ENCODE measurements around the gene MBP.

DNA sequence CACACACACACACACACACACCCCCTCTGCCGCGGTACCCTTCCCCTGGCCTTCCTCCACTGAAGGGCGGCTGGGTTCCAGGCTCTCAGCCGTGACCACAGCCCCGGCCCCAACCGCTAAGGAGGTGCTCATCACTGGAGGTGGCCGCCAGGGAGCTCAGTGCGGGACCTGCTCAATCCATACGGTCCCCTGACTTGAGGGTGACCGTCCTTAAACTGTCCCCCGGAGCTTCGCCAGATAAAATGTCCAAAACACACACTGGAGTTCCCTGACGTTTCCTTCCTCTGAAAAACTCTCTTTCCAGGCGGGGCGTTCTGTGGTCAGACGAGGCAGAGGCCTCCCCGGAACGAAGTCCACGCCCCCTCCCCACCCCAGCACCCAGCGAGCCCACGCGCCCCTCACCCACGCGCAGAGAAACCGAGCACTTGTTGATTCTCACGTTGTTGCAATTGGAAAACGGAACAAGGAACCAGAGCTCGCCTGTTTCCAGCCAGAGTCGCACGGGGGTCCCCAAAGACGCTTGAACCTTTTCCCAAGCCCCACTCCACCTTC lies 1.4 kb downstream of the MBP start:
- no peak; the same call in 1 of the 2 replicates for TF ChIP-seq TAF1 (IDR thresholded peaks at IDR 0.05; ENCODE audit: low read depth, low read length)
- TF ChIP-seq POLR2A (IDR thresholded peaks at IDR 0.05; ENCODE audit: low read depth, low read length) = no peak
- TF ChIP-seq POLR2AphosphoS5 (IDR thresholded peaks at IDR 0.05; ENCODE audit: low read depth, low read length) = no peak
- no peak for TF ChIP-seq PAX5 (IDR thresholded peaks at IDR 0.05; ENCODE audit: insufficient read depth, low read length, severe bottlenecking)
- TF ChIP-seq SPI1 (IDR thresholded peaks at IDR 0.05; ENCODE audit: low read depth, low read length) = peak; percentile 20; the same call in 1 of the 2 replicates

All from GM12891 (cell line).